OCI-LY3 (cell line): ENCODE results near the gene NELL2.

Source experiments
- H2AFZ ChIP-seq: fragments of 200-600, 300-600 bp; shearing (Covaris generic); 2 replicates; pipeline ENCODE4 v1.6.0; 2014; ENCODE audit warnings: antibody characterized with exemption, low read depth, low read length
- H3K27ac ChIP-seq: fragments of 200-600, 300-600 bp; sonication (generic); 2 replicates; pipeline ENCODE4 v1.5.1; 2014; ENCODE audit warnings: mild to moderate bottlenecking, low read length, moderate library complexity, mixed read lengths
- H3K27me3 ChIP-seq: fragments of 200-600, 300-600 bp; sonication (generic); 2 replicates; pipeline ENCODE4 v1.6.1; 2014; ENCODE audit warnings: low read depth, low read length, mixed read lengths
- H3K36me3 ChIP-seq: fragments of 200-600, 300-600 bp; sonication (generic); replicated peaks from 2 replicates; pipeline ENCODE3; 2014; ENCODE audit warnings: low read depth, low read length, mixed read lengths
- H3K4me1 ChIP-seq: fragments of 300-600, 200-600 bp; sonication (generic); 2 replicates; pipeline ENCODE4 v1.6.1; 2014; ENCODE audit warnings: low read length, mixed read lengths
- H3K4me2 ChIP-seq: fragments of 200-600, 300-600 bp; sonication (generic); 2 replicates; pipeline ENCODE4 v1.6.1; 2014; ENCODE audit warnings: low read length, mixed read lengths
- H3K4me3 ChIP-seq: fragments of 300-600, 200-600 bp; sonication (generic); 2 replicates; pipeline ENCODE4 v1.5.1; 2014; ENCODE audit warnings: antibody characterized with exemption, mild to moderate bottlenecking, low read length, moderate library complexity
- H3K79me2 ChIP-seq: fragments of 300-600, 200-600 bp; shearing (Covaris generic); 2 replicates; pipeline ENCODE4 v1.6.1; 2014; ENCODE audit warnings: mild to moderate bottlenecking, low read length, mixed read lengths
- H3K9ac ChIP-seq: fragments of 300-600, 200-600 bp; shearing (Covaris generic); 2 replicates; pipeline ENCODE4 v1.6.0; 2014; ENCODE audit warnings: mild to moderate bottlenecking, low read length, moderate library complexity
- H3K9me3 ChIP-seq: fragments of 200-600, 300-600 bp; shearing (Covaris generic); 2 replicates; pipeline ENCODE4 v1.6.1; 2014; ENCODE audit warnings: low read length, mixed read lengths; ENCODE audit not compliant: insufficient read depth
- H4K20me1 ChIP-seq: fragments of 200-600, 300-600 bp; sonication (generic); 2 replicates; pipeline ENCODE4 v1.6.1; 2016; ENCODE audit warnings: low read length, mixed read lengths; ENCODE audit not compliant: insufficient read depth
- EZH2phosphoT487 ChIP-seq: fragments of 200-600 bp; shearing (Covaris generic); IDR thresholded peaks from 2 replicates; pipeline ENCODE4 v1.6.1; 2018; ENCODE audit warnings: antibody characterized with exemption, mixed run types, low read depth
- TF ChIP-seq, protein P1 (sequence below): fragments of 200-600, 300-600 bp; sonication (generic); IDR thresholded peaks from 2 replicates; pipeline ENCODE4 v1.5.1; 2014; ENCODE audit warnings: antibody characterized with exemption, low read length, low read depth

NELL2 gene

DNA sequence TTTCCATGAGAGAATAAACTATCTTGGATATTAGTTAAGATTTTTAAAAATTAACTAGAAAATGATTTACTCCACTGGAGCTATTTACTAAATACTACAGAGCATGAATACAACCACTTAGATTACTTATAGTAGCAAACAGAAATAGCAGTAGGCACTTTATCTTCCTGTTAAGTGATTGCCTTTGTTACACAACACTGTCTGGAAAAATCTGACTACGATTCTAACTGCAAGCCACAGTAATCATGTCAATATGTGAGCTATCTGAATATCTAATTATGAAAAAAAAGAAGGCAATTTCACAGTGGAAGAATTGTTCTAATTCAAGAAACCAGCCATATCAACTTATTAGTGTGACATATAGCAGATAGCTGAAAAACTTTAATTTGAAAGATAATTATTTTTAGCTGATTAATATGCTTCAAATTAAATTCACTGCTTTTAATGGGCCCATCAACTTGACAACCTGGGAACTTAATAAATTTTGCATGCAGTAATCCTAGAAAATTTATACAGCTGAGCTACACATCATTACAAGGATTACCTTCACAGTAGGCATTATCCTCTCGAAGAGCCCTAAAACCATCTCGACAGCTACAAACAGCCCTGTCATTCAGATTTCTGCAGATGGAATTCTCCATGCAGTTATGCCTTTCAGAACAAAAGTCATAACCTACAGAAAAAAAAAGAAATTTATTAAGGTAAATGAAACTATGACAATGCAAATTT is 172.8 kb downstream of the NELL2 start:
- H3K4me1 ChIP-seq, result no peaks in the 10 kb centered on the region
- TF ChIP-seq, protein P1, sequence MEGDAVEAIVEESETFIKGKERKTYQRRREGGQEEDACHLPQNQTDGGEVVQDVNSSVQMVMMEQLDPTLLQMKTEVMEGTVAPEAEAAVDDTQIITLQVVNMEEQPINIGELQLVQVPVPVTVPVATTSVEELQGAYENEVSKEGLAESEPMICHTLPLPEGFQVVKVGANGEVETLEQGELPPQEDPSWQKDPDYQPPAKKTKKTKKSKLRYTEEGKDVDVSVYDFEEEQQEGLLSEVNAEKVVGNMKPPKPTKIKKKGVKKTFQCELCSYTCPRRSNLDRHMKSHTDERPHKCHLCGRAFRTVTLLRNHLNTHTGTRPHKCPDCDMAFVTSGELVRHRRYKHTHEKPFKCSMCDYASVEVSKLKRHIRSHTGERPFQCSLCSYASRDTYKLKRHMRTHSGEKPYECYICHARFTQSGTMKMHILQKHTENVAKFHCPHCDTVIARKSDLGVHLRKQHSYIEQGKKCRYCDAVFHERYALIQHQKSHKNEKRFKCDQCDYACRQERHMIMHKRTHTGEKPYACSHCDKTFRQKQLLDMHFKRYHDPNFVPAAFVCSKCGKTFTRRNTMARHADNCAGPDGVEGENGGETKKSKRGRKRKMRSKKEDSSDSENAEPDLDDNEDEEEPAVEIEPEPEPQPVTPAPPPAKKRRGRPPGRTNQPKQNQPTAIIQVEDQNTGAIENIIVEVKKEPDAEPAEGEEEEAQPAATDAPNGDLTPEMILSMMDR, result no peak
- TF ChIP-seq EZH2phosphoT487, result no peak
- H3K4me2 ChIP-seq, result no peak overlapping the region
- no peaks in the 10 kb centered on the region for H3K27me3 ChIP-seq
- no peaks in the 10 kb centered on the region for H3K79me2 ChIP-seq
- no peaks in the 10 kb centered on the region for H3K36me3 ChIP-seq
- no peak overlapping the region for H3K27ac ChIP-seq
- no peak overlapping the region for H3K4me3 ChIP-seq
- no peak overlapping the region for H3K9ac ChIP-seq
- no peaks in the 10 kb centered on the region for H3K9me3 ChIP-seq
- no peak overlapping the region for H2AFZ ChIP-seq
- H4K20me1 ChIP-seq, result no peaks in the 10 kb centered on the region

DNA sequence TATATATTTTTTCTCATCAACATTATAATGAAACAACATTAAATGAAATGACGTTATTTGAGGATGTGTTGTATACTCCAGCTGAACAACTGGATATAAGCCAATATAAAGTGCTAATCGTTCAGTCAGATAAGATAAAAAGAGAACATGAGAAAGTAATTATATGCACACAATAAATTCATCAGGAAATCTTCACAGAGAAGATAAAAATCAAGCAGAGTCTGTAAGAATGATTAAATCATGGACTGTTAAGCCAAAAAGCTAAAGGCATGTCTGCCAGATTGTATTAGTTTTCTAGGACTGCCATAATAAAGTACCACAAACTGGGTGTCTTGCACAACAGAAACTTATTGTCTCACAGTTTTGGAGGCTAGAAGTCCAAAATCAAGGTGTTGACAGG is 178.6 kb downstream of the NELL2 start:
- Histone ChIP-seq H3K79me2 (no peaks in the 10 kb centered on the region), H3K9me3 (no peaks in the 10 kb centered on the region), H3K4me3 (no peak overlapping the region), H3K36me3 (no peaks in the 10 kb centered on the region), H3K9ac (no peak overlapping the region), H3K27ac (no peak overlapping the region), H4K20me1 (no peaks in the 10 kb centered on the region), H3K27me3 (no peaks in the 10 kb centered on the region), H3K4me2 (no peak overlapping the region), H2AFZ (no peak overlapping the region), H3K4me1 (no peaks in the 10 kb centered on the region)
- TF ChIP-seq, protein P1, result no peak
- TF ChIP-seq EZH2phosphoT487, result no peak

DNA sequence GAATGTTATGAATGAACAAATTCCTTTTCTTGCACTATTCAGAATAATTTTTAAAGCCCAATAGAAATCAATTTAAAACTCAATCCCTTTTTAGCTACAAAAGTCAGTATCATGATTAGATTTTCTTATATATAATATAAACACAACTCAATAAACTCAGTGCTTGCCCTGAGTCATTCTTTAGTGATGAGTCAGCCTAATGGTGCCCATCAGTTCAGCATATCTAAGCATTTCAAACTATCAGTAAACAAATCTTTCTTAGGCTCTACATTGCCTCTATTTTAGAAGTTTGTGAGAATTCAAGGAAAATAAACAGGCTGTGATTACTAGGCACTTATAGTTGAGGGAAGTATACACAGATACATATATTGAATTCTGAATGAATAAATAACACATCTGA is 179.6 kb downstream of the NELL2 start:
- H3K27me3 ChIP-seq, result no peaks in the 10 kb centered on the region
- no peak overlapping the region for H3K4me2 ChIP-seq
- H3K9ac ChIP-seq, result no peak overlapping the region
- TF ChIP-seq, protein P1, result no peak
- TF ChIP-seq EZH2phosphoT487, result no peak
- no peaks in the 10 kb centered on the region for H3K36me3 ChIP-seq
- no peaks in the 10 kb centered on the region for H4K20me1 ChIP-seq
- H3K27ac ChIP-seq, result no peak overlapping the region
- H3K4me3 ChIP-seq, result no peak overlapping the region
- no peak overlapping the region for H2AFZ ChIP-seq
- no peaks in the 10 kb centered on the region for H3K4me1 ChIP-seq
- no peaks in the 10 kb centered on the region for H3K79me2 ChIP-seq
- no peaks in the 10 kb centered on the region for H3K9me3 ChIP-seq

DNA sequence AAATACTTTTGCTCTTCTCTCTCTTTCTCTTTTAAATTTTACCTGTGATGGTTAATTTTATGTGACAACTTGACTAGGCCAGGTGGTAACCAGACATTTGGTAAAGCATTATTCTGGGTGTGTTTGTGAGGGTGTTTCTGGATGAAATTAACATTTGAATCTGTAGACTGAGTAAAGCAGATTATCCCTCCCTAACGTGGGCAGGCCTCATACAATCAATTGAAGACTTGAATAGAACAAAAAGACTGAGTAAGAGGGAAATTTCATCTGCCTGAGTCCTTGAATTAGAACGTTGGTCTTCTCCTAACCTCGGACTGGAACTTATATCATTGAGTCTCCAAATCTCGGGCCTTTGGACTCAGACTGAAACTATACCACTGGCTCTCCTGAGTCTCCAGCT is 182.1 kb downstream of the NELL2 start:
- Histone ChIP-seq H3K79me2 (no peaks in the 10 kb centered on the region), H3K4me1 (no peaks in the 10 kb centered on the region), H3K9ac (no peak overlapping the region), H3K4me3 (no peak overlapping the region), H4K20me1 (no peaks in the 10 kb centered on the region), H3K36me3 (no peaks in the 10 kb centered on the region), H2AFZ (no peak overlapping the region), H3K27me3 (no peaks in the 10 kb centered on the region), H3K27ac (no peak overlapping the region), H3K9me3 (no peaks in the 10 kb centered on the region), H3K4me2 (no peak overlapping the region)
- TF ChIP-seq, protein P1, result no peak
- TF ChIP-seq EZH2phosphoT487, result no peak
